Choroid plexus epithelial cell (primary cell): Measurements from ENCODE around the gene HOXD11.

Experiments
- DNase-seq: peaks from one replicate; pipeline ENCODE4 v3.0.0-alpha.2; 2010; ENCODE audit warnings: low read depth
- H3K4me3 ChIP-seq: 2 replicates; pipeline ENCODE4 v1.5.1; 2011; ENCODE audit warnings: low read depth, mild to moderate bottlenecking, control low read depth, low read length, moderate library complexity
- TF ChIP-seq, protein P1 (sequence below): conservative IDR thresholded peaks from 2 replicates; pipeline ENCODE4 v1.5.1; 2011; ENCODE audit warnings: low read depth, mild to moderate bottlenecking, control low read depth, inconsistent platforms, low read length, moderate library complexity

HOXD11 gene

GRCh38 chr2:176081837-176082524, 25.1 kb upstream of the HOXD11 start:
- DNase-seq = no peak
- no peak overlapping the region for H3K4me3 ChIP-seq
- TF ChIP-seq, protein P1, sequence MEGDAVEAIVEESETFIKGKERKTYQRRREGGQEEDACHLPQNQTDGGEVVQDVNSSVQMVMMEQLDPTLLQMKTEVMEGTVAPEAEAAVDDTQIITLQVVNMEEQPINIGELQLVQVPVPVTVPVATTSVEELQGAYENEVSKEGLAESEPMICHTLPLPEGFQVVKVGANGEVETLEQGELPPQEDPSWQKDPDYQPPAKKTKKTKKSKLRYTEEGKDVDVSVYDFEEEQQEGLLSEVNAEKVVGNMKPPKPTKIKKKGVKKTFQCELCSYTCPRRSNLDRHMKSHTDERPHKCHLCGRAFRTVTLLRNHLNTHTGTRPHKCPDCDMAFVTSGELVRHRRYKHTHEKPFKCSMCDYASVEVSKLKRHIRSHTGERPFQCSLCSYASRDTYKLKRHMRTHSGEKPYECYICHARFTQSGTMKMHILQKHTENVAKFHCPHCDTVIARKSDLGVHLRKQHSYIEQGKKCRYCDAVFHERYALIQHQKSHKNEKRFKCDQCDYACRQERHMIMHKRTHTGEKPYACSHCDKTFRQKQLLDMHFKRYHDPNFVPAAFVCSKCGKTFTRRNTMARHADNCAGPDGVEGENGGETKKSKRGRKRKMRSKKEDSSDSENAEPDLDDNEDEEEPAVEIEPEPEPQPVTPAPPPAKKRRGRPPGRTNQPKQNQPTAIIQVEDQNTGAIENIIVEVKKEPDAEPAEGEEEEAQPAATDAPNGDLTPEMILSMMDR = no peak

DNA sequence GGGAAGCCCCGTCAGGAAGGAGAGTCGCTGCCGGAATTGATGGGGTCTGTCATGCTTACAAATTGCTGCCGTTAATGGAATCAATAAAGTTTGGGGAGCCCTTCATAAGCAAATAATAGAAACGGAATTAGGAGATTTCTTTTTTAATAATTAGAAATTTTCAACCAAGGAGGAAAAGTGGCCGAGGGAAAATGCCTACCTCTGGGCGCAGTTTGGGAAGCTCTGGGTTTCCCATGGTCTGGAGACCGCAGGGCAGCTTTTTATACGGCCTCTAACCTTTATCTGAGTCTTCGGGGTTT, 24.6 kb upstream of the HOXD11 start:
- TF ChIP-seq, protein P1 = no peak
- H3K4me3 ChIP-seq = no peak overlapping the region

DNA sequence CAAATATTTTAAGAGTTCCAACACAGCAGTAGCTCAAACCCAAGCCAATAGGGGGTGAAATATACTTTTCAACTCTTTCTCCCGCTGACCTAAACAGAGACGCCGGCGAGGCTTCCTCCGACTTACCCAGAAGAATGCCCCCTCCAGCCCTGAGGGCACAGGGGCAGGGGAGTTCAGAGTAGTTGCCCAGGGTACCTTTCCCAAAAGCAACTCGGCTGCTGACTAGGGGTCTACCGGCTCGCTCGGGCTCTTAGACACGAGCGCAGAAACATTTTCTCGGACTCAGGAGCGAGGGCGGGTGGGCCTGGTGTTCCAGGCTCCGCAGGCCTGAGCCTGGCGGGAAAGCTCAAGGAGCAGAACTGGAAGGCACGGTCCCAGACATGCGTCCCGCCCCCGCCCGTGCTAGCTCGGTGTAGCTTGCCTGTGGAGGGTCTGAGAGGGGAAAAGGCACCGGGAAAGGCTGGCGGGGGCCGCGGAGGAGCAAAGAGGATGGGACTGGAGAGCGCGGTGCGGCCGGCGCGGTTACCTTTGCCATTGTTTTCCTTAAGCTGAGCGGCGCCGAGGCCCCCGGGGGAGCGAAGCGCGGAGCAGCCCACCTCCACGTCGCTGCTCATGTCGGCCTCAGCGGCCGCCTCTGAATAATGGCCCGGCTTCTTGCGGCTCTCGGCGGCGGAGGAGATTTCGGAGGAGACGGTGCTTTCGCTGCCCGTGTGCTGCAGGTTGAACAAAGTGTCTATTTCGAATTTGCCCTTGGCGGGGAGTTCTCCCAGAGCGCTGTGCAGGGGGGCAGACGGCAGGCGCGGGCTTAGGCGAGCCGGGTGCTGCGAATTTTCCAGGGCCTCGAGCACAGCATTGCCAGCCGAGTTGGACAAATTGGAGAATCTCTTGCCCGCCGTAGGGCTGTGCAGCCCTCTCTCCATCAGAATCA, 24.0 kb upstream of the HOXD11 start:
- no peak overlapping the region for H3K4me3 ChIP-seq
- no peak for DNase-seq
- TF ChIP-seq, protein P1 = no peak

More for the DNA sequence above, 24.6 kb upstream of the HOXD11 start:
- no peak for DNase-seq

- H3K4me3 ChIP-seq = no peak within 1 kb of the TSS
- TF ChIP-seq, protein P1 = no peak
- no peak for DNase-seq
Measured at GRCh38 chr2:176083796-176084261, 23.3 kb upstream of the HOXD11 start, which contains the start of gene EVX2. EVX2 (minus strand) TSS chr2:176083962; CDS start chr2:176083776, 186 bp downstream.

DNA sequence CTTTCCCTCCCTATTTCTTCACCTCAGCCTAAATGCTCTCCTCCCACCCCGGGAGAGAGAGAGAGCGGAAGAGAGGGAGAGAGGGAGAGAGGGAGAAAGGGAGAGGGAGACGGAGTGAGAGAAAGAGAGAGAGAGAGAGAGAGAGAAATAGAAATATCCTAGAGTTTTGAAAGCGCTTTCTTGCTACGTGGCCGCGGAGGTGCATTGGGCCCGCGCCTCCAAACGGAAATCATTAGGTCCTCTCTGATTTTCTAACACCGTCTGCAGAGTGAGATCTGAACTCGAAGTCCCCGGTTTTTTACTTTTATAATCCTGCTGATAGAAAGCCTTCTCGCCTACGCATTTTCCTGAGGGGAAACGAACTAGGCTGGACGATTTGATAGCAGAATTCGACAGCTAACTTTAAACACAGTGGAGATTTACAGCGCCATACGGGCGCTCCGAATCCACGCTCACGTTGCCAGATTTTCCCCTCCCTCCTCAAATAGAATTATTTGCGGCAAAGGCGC, 22.4 kb upstream of the HOXD11 start:
- TF ChIP-seq, protein P1 = no peak
- no peak overlapping the region for H3K4me3 ChIP-seq
- DNase-seq = no peak

- no peak for DNase-seq
- TF ChIP-seq, protein P1 = no peak
- no peak overlapping the region for H3K4me3 ChIP-seq
Measured at GRCh38 chr2:176085120-176085788, 21.8 kb upstream of the HOXD11 start.
